Activated naive CD4-positive, alpha-beta T cell treated with anti-CD3 and anti-CD28 coated beads, Interleukin-2, amount 50 U/mL, for 72 hours (primary cell): Measurements from ENCODE around the gene MGAT5. TPM values are rescaled to one million over a fixed set of nuclear protein-coding genes. Genes with fewer than 3 reads are reported as not detected.

Experiments
- ATAC-seq, 2 donors: fragments of 150-1000 bp; cut with Tn5 transposase; 2 replicates each; pipeline ENCODE4 v1.10.0; 2021; ENCODE audit warnings: mild to moderate bottlenecking in 2 of 2, moderate library complexity in 2 of 2
- DNase-seq, 2 donors: peaks; one replicate each; pipeline ENCODE4 v3.0.0; 2021 to 2022; ENCODE audit warnings: low spot score in 2 of 2
- H3K27ac Mint-ChIP-seq, 2 donors: one replicate each; pipeline ENCODE4 v1.8.0; 2022; ENCODE audit warnings: mild to moderate bottlenecking in 2 of 2, mixed read lengths in 2 of 2
- H3K36me3 Mint-ChIP-seq, 2 donors: one replicate each; pipeline ENCODE4 v1.8.0; 2022; ENCODE audit warnings: mixed read lengths in 2 of 2
- H3K9me3 Mint-ChIP-seq, 2 donors: one replicate each; pipeline ENCODE4 v1.8.0; 2022; ENCODE audit warnings: mixed read lengths in 2 of 2
- total RNA-seq, 2 donors: library from RNA; stranded (reverse); gene quantifications; one replicate each; pipeline ENCODE4 v1.2.3, GENCODE V29; 2022

MGAT5 gene
- total RNA-seq, 2 donors from 2014 or later: 11.8 to 13.2 TPM

- ATAC-seq: no peak
- DNase-seq: no peak
- H3K27ac Mint-ChIP-seq: no peak overlapping the region
- H3K9me3 Mint-ChIP-seq: no peaks in the 10 kb centered on the region
- peaks cover 8 to 36% of the 10 kb centered on the region in 2 donors for H3K36me3 Mint-ChIP-seq
These were observed 70.6 kb downstream of the MGAT5 start for GRCh38 chr2:134324430-134324829.

- DNase-seq: no peak
- Mint-ChIP-seq H3K27ac (no peak overlapping the region), H3K9me3 (no peaks in the 10 kb centered on the region), H3K36me3 (peaks cover 8 to 36% of the 10 kb centered on the region in 2 donors)
- no peak for ATAC-seq
These were observed 71.1 kb downstream of the MGAT5 start for GRCh38 chr2:134324947-134325346.

GRCh38 chr2:134325696-134326095, 71.8 kb downstream of the MGAT5 start:
- Mint-ChIP-seq H3K9me3 (no peaks in the 10 kb centered on the region), H3K36me3 (peaks cover 8 to 36% of the 10 kb centered on the region in 2 donors), H3K27ac (no peak overlapping the region)
- ATAC-seq (no peak), DNase-seq (no peak)

- Mint-ChIP-seq H3K27ac (no peak overlapping the region), H3K36me3 (peaks cover 15 to 38% of the 10 kb centered on the region in 2 donors), H3K9me3 (peaks cover 5 to 9% of the 10 kb centered on the region in 2 donors)
- ATAC-seq (no peak), DNase-seq (no peak)
These were observed 73.5 kb downstream of the MGAT5 start for GRCh38 chr2:134327367-134327766.

GRCh38 chr2:134331081-134331480, 77.2 kb downstream of the MGAT5 start:
- Mint-ChIP-seq H3K27ac (no peak overlapping the region), H3K36me3 (peaks cover 11 to 28% of the 10 kb centered on the region in 2 donors), H3K9me3 (peaks cover 5 to 9% of the 10 kb centered on the region in 2 donors)
- DNase-seq: no peak
- no peak for ATAC-seq

GRCh38 chr2:134333646-134334189, 79.8 kb downstream of the MGAT5 start:
- no peak for ATAC-seq
- Mint-ChIP-seq H3K9me3 (peaks cover 5 to 9% of the 10 kb centered on the region in 2 donors), H3K36me3 (peaks cover 17 to 30% of the 10 kb centered on the region in 2 donors), H3K27ac (no peak overlapping the region)
- DNase-seq: no peak

DNA sequence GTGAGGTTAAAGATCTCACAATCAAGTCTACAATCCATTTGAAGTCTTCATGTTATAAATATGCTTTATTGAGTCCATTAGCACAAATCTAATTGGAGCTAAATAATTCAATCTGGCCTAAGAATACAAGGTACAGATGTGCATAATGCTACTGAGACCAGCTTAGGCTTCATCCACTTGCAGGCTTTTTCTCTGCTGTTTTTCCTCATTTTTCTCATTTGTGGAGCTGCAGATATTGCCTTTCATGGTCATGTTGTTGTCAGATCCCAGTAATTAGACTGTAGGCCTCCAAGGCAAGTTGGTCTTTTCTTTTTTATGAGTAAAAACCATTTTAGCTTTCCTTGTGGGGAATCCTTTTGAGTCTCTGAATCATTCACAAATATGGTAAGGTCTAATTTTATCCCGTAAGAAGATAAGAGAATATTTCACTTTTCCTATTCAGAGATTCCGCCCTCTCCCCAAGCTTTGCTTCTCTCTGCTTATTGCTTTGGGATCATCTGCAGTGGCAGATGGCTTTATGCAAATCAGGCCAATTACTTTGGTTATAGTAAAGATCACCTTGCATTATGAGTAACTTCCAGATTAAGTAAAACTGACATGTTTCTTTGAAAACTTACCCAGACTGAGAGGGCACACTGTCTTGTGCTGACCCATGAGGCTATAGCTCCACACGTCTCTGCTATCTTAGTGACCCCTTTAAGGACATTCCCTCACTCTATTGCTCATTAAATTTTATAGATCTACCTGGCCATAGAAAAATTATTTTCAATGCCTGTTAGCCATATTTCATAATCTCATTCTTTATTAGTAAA, 80.9 kb downstream of the MGAT5 start:
- peaks cover 10 to 30% of the 10 kb centered on the region in 2 donors for H3K36me3 Mint-ChIP-seq
- ATAC-seq: no peak
- H3K27ac Mint-ChIP-seq: no peak overlapping the region

DNA sequence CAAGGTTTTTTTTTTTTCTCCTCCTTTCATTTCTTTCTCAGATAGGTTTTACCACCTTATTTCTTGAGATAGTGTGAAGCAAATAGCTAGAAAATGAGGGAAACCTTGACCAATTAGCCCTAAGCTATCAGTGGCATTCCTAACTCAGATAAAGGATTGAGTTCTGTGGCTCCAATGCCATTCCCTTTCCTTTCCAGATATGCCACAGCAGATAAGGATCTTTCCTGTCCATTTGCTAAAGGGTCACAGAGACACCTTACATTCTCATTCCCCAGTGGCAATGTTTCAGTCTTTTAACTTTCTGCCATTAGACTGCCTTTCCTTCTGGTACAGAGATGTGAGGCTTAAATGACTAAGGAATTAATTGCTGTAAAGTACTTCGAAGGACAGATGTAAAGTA, 81.7 kb downstream of the MGAT5 start:
- Mint-ChIP-seq H3K27ac (no peak overlapping the region), H3K36me3 (peaks cover 10 to 30% of the 10 kb centered on the region in 2 donors), H3K9me3 (peaks cover 5 to 9% of the 10 kb centered on the region in 2 donors)
- no peak for DNase-seq
- ATAC-seq: no peak

More for the DNA sequence above, 80.9 kb downstream of the MGAT5 start:
- peaks cover 5 to 9% of the 10 kb centered on the region in 2 donors for H3K9me3 Mint-ChIP-seq
- no peak for DNase-seq

GRCh38 chr2:134336352-134336751, 82.5 kb downstream of the MGAT5 start:
- peaks cover 6 to 25% of the 10 kb centered on the region in 2 donors for H3K36me3 Mint-ChIP-seq
- H3K9me3 Mint-ChIP-seq: peaks cover 4% of the 10 kb centered on the region in 2 donors
- no peak for DNase-seq
- no peak for ATAC-seq
- H3K27ac Mint-ChIP-seq: no peak overlapping the region

- DNase-seq (no peak), ATAC-seq (no peak)
- H3K36me3 Mint-ChIP-seq: peaks cover under 1 to 19% of the 10 kb centered on the region in 2 donors
- H3K27ac Mint-ChIP-seq: no peak overlapping the region
- no peaks in the 10 kb centered on the region for H3K9me3 Mint-ChIP-seq
These were observed 83.0 kb downstream of the MGAT5 start for GRCh38 chr2:134336921-134337320.

GRCh38 chr2:134337631-134338030, 83.8 kb downstream of the MGAT5 start:
- peaks cover 0 to 19% of the 10 kb centered on the region in 2 donors for H3K36me3 Mint-ChIP-seq
- DNase-seq (no peak), ATAC-seq (no peak)
- H3K9me3 Mint-ChIP-seq: no peaks in the 10 kb centered on the region
- no peak overlapping the region for H3K27ac Mint-ChIP-seq

- no peak for DNase-seq
- H3K36me3 Mint-ChIP-seq: peaks cover 0 to 19% of the 10 kb centered on the region in 2 donors
- H3K27ac Mint-ChIP-seq: no peak overlapping the region
These were observed 84.3 kb downstream of the MGAT5 start for GRCh38 chr2:134338208-134338607.

GRCh38 chr2:134341476-134341875, 87.6 kb downstream of the MGAT5 start:
- DNase-seq (no peak), ATAC-seq (no peak)
- Mint-ChIP-seq H3K36me3 (peaks cover 13 to 21% of the 10 kb centered on the region in 2 donors), H3K27ac (no peak overlapping the region), H3K9me3 (no peaks in the 10 kb centered on the region)

More at GRCh38 chr2:134338208-134338607, 84.3 kb downstream of the MGAT5 start:
- no peak for ATAC-seq
- no peaks in the 10 kb centered on the region for H3K9me3 Mint-ChIP-seq

DNA sequence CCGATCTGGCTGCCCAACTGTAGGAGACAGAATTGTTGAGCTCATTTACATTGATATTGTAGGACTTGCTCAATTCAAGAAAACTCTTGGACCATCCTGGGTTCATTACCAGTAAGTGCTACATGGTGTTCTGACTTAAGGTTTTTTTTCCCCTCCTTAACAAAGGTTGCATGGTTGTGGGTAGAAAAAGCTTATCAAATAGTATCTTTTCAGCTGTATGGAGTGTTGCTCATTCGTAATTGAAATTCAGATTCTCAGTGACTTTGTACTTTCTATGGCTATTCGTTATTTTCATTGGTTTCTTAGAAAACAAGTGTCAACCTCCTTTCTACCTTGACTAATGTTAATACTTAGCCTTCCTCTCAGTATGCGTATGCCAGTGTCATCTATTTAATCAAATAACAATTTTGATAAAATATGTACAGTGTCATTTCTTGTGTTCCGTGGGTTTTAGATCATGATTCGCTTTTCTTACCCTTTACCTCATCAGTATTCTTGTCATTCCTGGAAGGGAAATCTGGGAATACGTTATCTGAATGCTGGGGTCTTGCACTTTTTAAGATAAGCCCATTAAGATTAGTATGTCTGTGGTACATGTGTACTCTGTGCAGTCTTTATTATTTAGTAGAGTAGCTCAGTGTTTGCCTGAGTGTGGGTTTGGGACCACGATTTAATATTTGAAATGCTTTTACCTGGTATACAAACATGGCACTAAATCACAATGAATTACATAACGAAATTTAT, 91.3 kb downstream of the MGAT5 start:
- DNase-seq (no peak), ATAC-seq (no peak)
- Mint-ChIP-seq H3K9me3 (no peaks in the 10 kb centered on the region), H3K27ac (no peak overlapping the region), H3K36me3 (peaks cover 5 to 19% of the 10 kb centered on the region in 2 donors)

DNA sequence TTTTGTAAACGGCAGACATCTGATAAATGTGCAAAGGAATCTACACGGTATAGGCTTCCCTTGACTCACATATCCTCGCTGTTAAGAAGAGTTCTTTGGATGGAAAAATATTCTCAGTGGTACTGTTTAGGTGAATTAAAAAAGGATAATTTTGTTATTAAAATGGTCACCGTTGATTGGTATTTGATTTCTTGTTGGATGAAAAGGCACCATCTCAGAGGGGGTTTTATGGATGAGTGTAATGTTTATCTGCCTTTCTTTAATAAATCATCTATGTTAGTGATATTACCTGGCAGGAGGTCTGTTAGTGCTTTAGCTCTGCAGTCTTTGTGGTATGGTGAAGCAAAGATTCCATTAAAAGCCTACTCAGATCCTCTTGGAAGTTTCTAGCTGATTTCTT, 92.3 kb downstream of the MGAT5 start:
- Mint-ChIP-seq H3K9me3 (no peaks in the 10 kb centered on the region), H3K36me3 (peaks cover 10 to 24% of the 10 kb centered on the region in 2 donors), H3K27ac (no peak overlapping the region)
- DNase-seq (no peak), ATAC-seq (no peak)

DNA sequence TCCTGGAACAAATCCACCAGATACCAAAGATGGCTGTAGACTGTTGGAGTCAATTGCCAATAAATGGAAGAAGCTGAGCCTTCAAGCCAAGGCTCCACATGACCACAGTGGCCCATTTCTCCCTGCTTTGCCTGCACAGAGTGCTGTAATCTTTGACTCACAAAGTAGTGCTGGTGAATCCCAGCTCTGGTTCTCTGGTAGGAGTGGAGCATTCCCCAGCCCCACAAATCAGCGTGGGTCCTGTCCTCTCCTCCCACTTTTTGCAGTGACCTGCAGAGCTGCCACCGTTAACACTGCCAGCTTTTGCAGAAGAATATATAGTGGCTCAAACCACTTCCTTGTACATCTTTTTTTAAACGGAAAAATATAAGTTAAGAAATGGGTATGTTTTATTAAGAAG, 93.9 kb downstream of the MGAT5 start:
- no peak for ATAC-seq
- H3K9me3 Mint-ChIP-seq: no peaks in the 10 kb centered on the region
- no peak overlapping the region for H3K27ac Mint-ChIP-seq
- no peak for DNase-seq
- H3K36me3 Mint-ChIP-seq: peaks cover 14 to 26% of the 10 kb centered on the region in 2 donors

GRCh38 chr2:134348239-134348638, 94.4 kb downstream of the MGAT5 start:
- H3K9me3 Mint-ChIP-seq: no peaks in the 10 kb centered on the region
- ATAC-seq (no peak), DNase-seq (no peak)
- no peak overlapping the region for H3K27ac Mint-ChIP-seq
- H3K36me3 Mint-ChIP-seq: peaks cover 14 to 26% of the 10 kb centered on the region in 2 donors
